Loucy (cell line): ENCODE measurements around the gene PNLIPRP2.

ENCODE experiments used
- EZH2phosphoT487 ChIP-seq: fragments of 200-600 bp; IDR thresholded peaks from 2 replicates; pipeline ENCODE4 v1.6.1; 2018; ENCODE audit warnings: antibody characterized with exemption, mild to moderate bottlenecking, moderate library complexity, borderline replicate concordance
- TF ChIP-seq, protein P1 (sequence below): fragments of 200-600 bp; sonication (generic); conservative IDR thresholded peaks from 2 replicates; pipeline ENCODE4 v1.5.1; 2014; ENCODE audit warnings: mild to moderate bottlenecking, antibody characterized with exemption, low read length

- TF ChIP-seq, protein P1, sequence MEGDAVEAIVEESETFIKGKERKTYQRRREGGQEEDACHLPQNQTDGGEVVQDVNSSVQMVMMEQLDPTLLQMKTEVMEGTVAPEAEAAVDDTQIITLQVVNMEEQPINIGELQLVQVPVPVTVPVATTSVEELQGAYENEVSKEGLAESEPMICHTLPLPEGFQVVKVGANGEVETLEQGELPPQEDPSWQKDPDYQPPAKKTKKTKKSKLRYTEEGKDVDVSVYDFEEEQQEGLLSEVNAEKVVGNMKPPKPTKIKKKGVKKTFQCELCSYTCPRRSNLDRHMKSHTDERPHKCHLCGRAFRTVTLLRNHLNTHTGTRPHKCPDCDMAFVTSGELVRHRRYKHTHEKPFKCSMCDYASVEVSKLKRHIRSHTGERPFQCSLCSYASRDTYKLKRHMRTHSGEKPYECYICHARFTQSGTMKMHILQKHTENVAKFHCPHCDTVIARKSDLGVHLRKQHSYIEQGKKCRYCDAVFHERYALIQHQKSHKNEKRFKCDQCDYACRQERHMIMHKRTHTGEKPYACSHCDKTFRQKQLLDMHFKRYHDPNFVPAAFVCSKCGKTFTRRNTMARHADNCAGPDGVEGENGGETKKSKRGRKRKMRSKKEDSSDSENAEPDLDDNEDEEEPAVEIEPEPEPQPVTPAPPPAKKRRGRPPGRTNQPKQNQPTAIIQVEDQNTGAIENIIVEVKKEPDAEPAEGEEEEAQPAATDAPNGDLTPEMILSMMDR, result no peak
- no peak for TF ChIP-seq EZH2phosphoT487
Observed at GRCh38 chr10:116690356-116691322, 69.9 kb downstream of the PNLIPRP2 start.
